OCI-LY1 (cell line): ENCODE measurements around the gene IMMP1L.

Source experiments
- H2AFZ ChIP-seq: fragments of 200-600 bp; sonication (generic), shearing (Covaris generic); 2 replicates; pipeline ENCODE4 v1.6.0; 2014; ENCODE audit warnings: antibody characterized with exemption, mild to moderate bottlenecking, low read length
- H3F3A ChIP-seq: fragments of 200-600 bp; sonication (generic), shearing (Covaris generic); 2 replicates; pipeline ENCODE4 v1.6.0; 2014; ENCODE audit warnings: mild to moderate bottlenecking, antibody characterized with exemption, low read length, moderate library complexity; ENCODE audit not compliant: insufficient read depth
- H3K27ac ChIP-seq: fragments of 200-600 bp; sonication (generic); 2 replicates; pipeline ENCODE4 v1.5.1; 2014; ENCODE audit warnings: low read length, mixed run types, mild to moderate bottlenecking, low read depth; ENCODE audit not compliant: poor library complexity, severe bottlenecking
- H3K27me3 ChIP-seq: fragments of 200-600 bp; sonication (generic); 2 replicates; pipeline ENCODE4 v1.6.0; 2014; ENCODE audit warnings: antibody characterized with exemption, mild to moderate bottlenecking, low read length, moderate library complexity; ENCODE audit not compliant: insufficient read depth
- H3K36me3 ChIP-seq: fragments of 200-600 bp; sonication (generic); 2 replicates; pipeline ENCODE4 v1.6.1; 2014; ENCODE audit warnings: mild to moderate bottlenecking, antibody characterized with exemption, low read length, moderate library complexity, mixed read lengths; ENCODE audit not compliant: insufficient read depth
- H3K4me1 ChIP-seq: fragments of 200-600 bp; sonication (generic); 2 replicates; pipeline ENCODE4 v1.5.1; 2014; ENCODE audit warnings: mild to moderate bottlenecking, low read length, moderate library complexity; ENCODE audit not compliant: insufficient read depth, severe bottlenecking
- H3K4me2 ChIP-seq: fragments of 200-600 bp; sonication (generic), shearing (Covaris generic); 2 replicates; pipeline ENCODE4 v1.6.1; 2014; ENCODE audit warnings: low read length
- H3K4me3 ChIP-seq: fragments of 200-600 bp; sonication (generic); 2 replicates; pipeline ENCODE4 v1.5.1; 2014; ENCODE audit warnings: low read length, low read depth, mild to moderate bottlenecking, mixed read lengths; ENCODE audit not compliant: poor library complexity, severe bottlenecking
- H3K79me2 ChIP-seq: fragments of 200-600 bp; shearing (Covaris generic); 2 replicates; pipeline ENCODE4 v1.6.1; 2016; ENCODE audit warnings: mixed run types, low read length, mixed read lengths; ENCODE audit not compliant: insufficient read depth
- H3K9ac ChIP-seq: fragments of 200-600 bp; sonication (generic), shearing (Covaris generic); 2 replicates; pipeline ENCODE4 v1.6.1; 2014; ENCODE audit warnings: mild to moderate bottlenecking, low read length, mixed read lengths
- H3K9me2 ChIP-seq: fragments of 200-600 bp; sonication (generic), shearing (Covaris generic); 2 replicates; pipeline ENCODE4 v1.6.1; 2014; ENCODE audit warnings: low read depth, mild to moderate bottlenecking, low read length, mixed read lengths
- H3K9me3 ChIP-seq: fragments of 200-600 bp; shearing (Covaris generic); 2 replicates; pipeline ENCODE4 v1.6.1; 2014; ENCODE audit warnings: low read length, mixed read lengths
- H4K20me1 ChIP-seq: fragments of 200-600 bp; sonication (generic), shearing (Covaris generic); 2 replicates; pipeline ENCODE4 v1.6.0; 2016; ENCODE audit warnings: mild to moderate bottlenecking, low read length; ENCODE audit not compliant: insufficient read depth
- EZH2 ChIP-seq: fragments of 200-600 bp; sonication (generic), shearing (Covaris generic); IDR thresholded peaks from 2 replicates; pipeline ENCODE4 v1.8.0; 2017; ENCODE audit warnings: borderline replicate concordance, mixed run types, mild to moderate bottlenecking, antibody characterized with exemption, low read length, moderate library complexity, mixed read lengths
- TF ChIP-seq, protein P1 (sequence below): fragments of 200-600 bp; sonication (generic), shearing (Covaris generic); IDR thresholded peaks from 2 replicates; pipeline ENCODE4 v1.5.1; 2017; ENCODE audit warnings: mild to moderate bottlenecking, antibody characterized with exemption, low read length, moderate library complexity, mixed read lengths

IMMP1L gene

DNA sequence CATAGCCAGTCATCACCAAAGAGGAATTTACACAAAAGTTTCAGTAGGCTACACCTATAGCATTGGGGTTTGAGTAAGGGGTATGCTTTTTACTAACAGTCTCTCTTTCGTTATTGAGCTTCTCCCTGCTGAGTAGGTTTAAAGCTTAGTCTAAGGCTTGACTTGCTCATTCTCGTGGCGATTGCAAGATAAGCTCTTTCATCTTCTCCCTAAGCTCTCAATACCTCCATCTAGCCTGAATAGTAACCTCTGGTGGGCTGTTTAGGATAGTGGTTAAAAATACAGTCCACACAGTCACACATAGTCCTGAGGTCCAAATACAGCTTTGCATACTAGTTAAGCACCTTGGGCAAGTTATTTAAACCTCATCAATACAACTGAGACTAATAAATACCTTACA lies 65.6 kb downstream of the IMMP1L start:
- H3K9me3 ChIP-seq: no peaks in the 10 kb centered on the region
- no peaks in the 10 kb centered on the region for H4K20me1 ChIP-seq
- peaks cover 8% of the 10 kb centered on the region; the same call in 1 of the 2 replicates for H3K36me3 ChIP-seq
- no peaks in the 10 kb centered on the region for H3F3A ChIP-seq
- H3K27me3 ChIP-seq: no peaks in the 10 kb centered on the region
- H3K9me2 ChIP-seq: no peaks in the 10 kb centered on the region
- no peak overlapping the region for H3K4me3 ChIP-seq
- H3K4me1 ChIP-seq: no peaks in the 10 kb centered on the region
- no peaks in the 10 kb centered on the region for H3K79me2 ChIP-seq
- H3K4me2 ChIP-seq: no peak overlapping the region
- no peak overlapping the region for H3K27ac ChIP-seq
- no peak overlapping the region for H2AFZ ChIP-seq
- TF ChIP-seq, protein P1, sequence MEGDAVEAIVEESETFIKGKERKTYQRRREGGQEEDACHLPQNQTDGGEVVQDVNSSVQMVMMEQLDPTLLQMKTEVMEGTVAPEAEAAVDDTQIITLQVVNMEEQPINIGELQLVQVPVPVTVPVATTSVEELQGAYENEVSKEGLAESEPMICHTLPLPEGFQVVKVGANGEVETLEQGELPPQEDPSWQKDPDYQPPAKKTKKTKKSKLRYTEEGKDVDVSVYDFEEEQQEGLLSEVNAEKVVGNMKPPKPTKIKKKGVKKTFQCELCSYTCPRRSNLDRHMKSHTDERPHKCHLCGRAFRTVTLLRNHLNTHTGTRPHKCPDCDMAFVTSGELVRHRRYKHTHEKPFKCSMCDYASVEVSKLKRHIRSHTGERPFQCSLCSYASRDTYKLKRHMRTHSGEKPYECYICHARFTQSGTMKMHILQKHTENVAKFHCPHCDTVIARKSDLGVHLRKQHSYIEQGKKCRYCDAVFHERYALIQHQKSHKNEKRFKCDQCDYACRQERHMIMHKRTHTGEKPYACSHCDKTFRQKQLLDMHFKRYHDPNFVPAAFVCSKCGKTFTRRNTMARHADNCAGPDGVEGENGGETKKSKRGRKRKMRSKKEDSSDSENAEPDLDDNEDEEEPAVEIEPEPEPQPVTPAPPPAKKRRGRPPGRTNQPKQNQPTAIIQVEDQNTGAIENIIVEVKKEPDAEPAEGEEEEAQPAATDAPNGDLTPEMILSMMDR: no peak
- TF ChIP-seq EZH2: no peak
- H3K9ac ChIP-seq: no peak overlapping the region

DNA sequence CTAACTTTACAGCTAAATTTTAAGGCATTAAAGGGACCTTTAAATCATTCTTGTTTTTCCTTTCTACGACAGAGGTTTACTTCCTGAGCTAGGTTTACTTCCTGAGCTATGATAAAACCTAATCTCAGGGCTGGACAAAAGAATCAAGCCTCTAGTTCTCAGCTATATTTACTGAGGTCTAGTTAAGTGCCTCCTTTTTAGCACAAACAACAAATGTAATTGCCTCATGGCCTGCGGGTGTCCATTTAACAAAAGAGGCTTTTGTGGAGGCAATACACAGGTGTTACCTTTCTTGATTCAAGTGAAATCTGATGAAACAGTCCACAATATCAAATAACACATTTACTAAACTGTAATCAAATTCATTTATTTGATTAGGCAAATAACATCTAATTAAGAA lies 67.3 kb downstream of the IMMP1L start:
- no peak overlapping the region for H3K9ac ChIP-seq
- no peaks in the 10 kb centered on the region for H3K9me3 ChIP-seq
- H3K27me3 ChIP-seq: no peaks in the 10 kb centered on the region
- 0 out of 2 replicates have a peak, but pooled peaks cover under 1% of the 10 kb centered on the region for H3K36me3 ChIP-seq
- no peaks in the 10 kb centered on the region for H3K4me1 ChIP-seq
- no peak overlapping the region for H3K4me3 ChIP-seq
- no peak overlapping the region for H2AFZ ChIP-seq
- no peaks in the 10 kb centered on the region for H3K79me2 ChIP-seq
- H4K20me1 ChIP-seq: no peaks in the 10 kb centered on the region
- no peaks in the 10 kb centered on the region for H3K9me2 ChIP-seq
- H3K4me2 ChIP-seq: no peak overlapping the region
- TF ChIP-seq, protein P1: no peak
- no peak for TF ChIP-seq EZH2
- H3F3A ChIP-seq: no peaks in the 10 kb centered on the region
- no peak overlapping the region for H3K27ac ChIP-seq

DNA sequence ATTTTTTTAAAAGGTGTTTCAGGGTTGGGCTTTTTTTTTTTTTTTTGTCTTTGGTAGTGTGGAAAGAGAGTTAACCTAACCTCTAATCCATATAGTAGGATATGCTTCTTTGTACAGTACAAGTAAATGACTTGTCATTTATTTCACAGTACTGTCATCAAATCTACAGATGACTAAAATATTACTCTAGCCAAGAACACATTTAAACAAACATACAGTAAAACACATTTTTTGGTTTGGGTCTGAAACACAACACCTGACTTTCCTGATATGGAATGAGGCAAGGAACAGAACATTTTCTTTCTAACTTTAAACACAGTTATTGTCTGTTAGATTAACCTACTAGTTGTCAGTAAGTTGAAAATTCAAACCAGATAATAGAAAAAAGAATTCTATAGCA lies 68.1 kb downstream of the IMMP1L start:
- Histone ChIP-seq H4K20me1 (no peaks in the 10 kb centered on the region), H3K9me2 (no peaks in the 10 kb centered on the region), H3K9me3 (no peaks in the 10 kb centered on the region), H3K9ac (no peak overlapping the region), H3K4me3 (no peak overlapping the region), H2AFZ (no peak overlapping the region), H3K4me1 (no peaks in the 10 kb centered on the region), H3K79me2 (no peaks in the 10 kb centered on the region), H3K4me2 (no peak overlapping the region), H3K36me3 (no peaks in the 10 kb centered on the region), H3F3A (no peaks in the 10 kb centered on the region), H3K27ac (no peak overlapping the region), H3K27me3 (no peaks in the 10 kb centered on the region)
- TF ChIP-seq, protein P1: no peak
- TF ChIP-seq EZH2: no peak
